Stimulated activated CD8-positive, alpha-beta memory T cell treated with anti-CD3 and anti-CD28 coated beads, Interleukin-12 subunit alpha, Interleukin-12 subunit beta, amount 100 ng/mL, for 24 hours (primary cell): ENCODE results near the gene PHC3.

ENCODE experiments used
- DNase-seq: peaks from one replicate; pipeline ENCODE4 v3.0.0-alpha.2; 2020; ENCODE audit errors: extremely low read depth

PHC3 gene

GRCh38 chr3:170189398-170190256, 8.1 kb upstream of the PHC3 start:
- no peak for DNase-seq

- DNase-seq = no peak
Observed at GRCh38 chr3:170180079-170180907, 1.2 kb downstream of the PHC3 start.

GRCh38 chr3:170179432-170179831, 2.1 kb downstream of the PHC3 start:
- no peak for DNase-seq

- no peak for DNase-seq
Observed at GRCh38 chr3:170178651-170179050, 2.9 kb downstream of the PHC3 start.

- no peak for DNase-seq
Observed at GRCh38 chr3:170171563-170171962, 10.0 kb downstream of the PHC3 start.

GRCh38 chr3:170164717-170165116, 16.8 kb downstream of the PHC3 start:
- no peak for DNase-seq

GRCh38 chr3:170163956-170164645, 17.4 kb downstream of the PHC3 start:
- DNase-seq = no peak

- no peak for DNase-seq
Observed at GRCh38 chr3:170162630-170163029, 18.9 kb downstream of the PHC3 start.

- no peak for DNase-seq
Observed at GRCh38 chr3:170162052-170162451, 19.5 kb downstream of the PHC3 start.

GRCh38 chr3:170159933-170160332, 21.6 kb downstream of the PHC3 start:
- no peak for DNase-seq

GRCh38 chr3:170159459-170159858, 22.1 kb downstream of the PHC3 start:
- no peak for DNase-seq

- DNase-seq = no peak
Observed at GRCh38 chr3:170155604-170156003, 25.9 kb downstream of the PHC3 start.

GRCh38 chr3:170154569-170155143, 26.9 kb downstream of the PHC3 start:
- no peak for DNase-seq

GRCh38 chr3:170154084-170154483, 27.4 kb downstream of the PHC3 start:
- no peak for DNase-seq

GRCh38 chr3:170151536-170151935, 30.0 kb downstream of the PHC3 start:
- no peak for DNase-seq

- no peak for DNase-seq
Observed at GRCh38 chr3:170149016-170149415, 32.5 kb downstream of the PHC3 start.

- DNase-seq = no peak
Observed at GRCh38 chr3:170145278-170145677, 36.3 kb downstream of the PHC3 start.

GRCh38 chr3:170144437-170144843, 37.1 kb downstream of the PHC3 start:
- no peak for DNase-seq

GRCh38 chr3:170142373-170142772, 39.2 kb downstream of the PHC3 start:
- no peak for DNase-seq

- DNase-seq = no peak
Observed at GRCh38 chr3:170137986-170138385, 43.5 kb downstream of the PHC3 start.

- no peak for DNase-seq
Observed at GRCh38 chr3:170132335-170132734, 49.2 kb downstream of the PHC3 start.

- no peak for DNase-seq
Observed at GRCh38 chr3:170130532-170130931, 51.0 kb downstream of the PHC3 start.
